ENCODE measurements around the gene RSPH1. TPM values are rescaled to one million over a fixed set of nuclear protein-coding genes. Genes with fewer than 3 reads are reported as not detected.
A peak's percentile ranks its signal among the peaks of the same experiment; 100 is the strongest.

RSPH1 gene
- total RNA-seq, 1 experiment from 2014 or later: 0.31 TPM

GRCh38 chr21:42539342-42539741, 43.3 kb upstream of the RSPH1 start:
- WGBS (ENCODE audit: extremely low coverage, insufficient read length, low lambda C conversion rate): no CpG with 5 or more reads among the region's 17 CpGs

More at GRCh38 chr21:42539342-42539741, 43.3 kb upstream of the RSPH1 start:
- H2AFZ ChIP-seq (ENCODE audit: low read length): no peak overlapping the region
- Mint-ChIP-seq H3K9me3 (no peaks in the 10 kb centered on the region), H3K36me3 (ENCODE audit: insufficient read depth in 1 of 3, low read depth in 3 of 3) (peaks cover 0 to 67% (median 26%) of the 10 kb centered on the region in 3 experiments; a peak in 5 of 7 replicates), H3K27ac (peak overlapping the region in 2 of 3 experiments; percentile 21 to 36; a peak in 2 of 7 replicates), H3K4me3 (no peak overlapping the region), H3K27me3 (ENCODE audit: low read depth) (no peaks in the 10 kb centered on the region), H3K4me1 (peaks cover 14 to 16% of the 10 kb centered on the region in 2 experiments)
- H2AK5ac ChIP-seq (ENCODE audit: insufficient read length, low read length): no peak overlapping the region
- H2BK15ac ChIP-seq (ENCODE audit: low read depth, low read length): no peak overlapping the region
- no peak for TF ChIP-seq CTCF (conservative IDR thresholded peaks at IDR 0.05)
- H3K23ac ChIP-seq (ENCODE audit: insufficient read length, low read depth, low read length): no peak overlapping the region
- peaks cover 2% of the 10 kb centered on the region; the same call in 1 of the 2 replicates for H3K4me1 ChIP-seq (ENCODE audit: insufficient read depth, low read length)
- H3K56ac ChIP-seq (ENCODE audit: insufficient read length, low read depth, low read length): no peak overlapping the region
- no peak overlapping the region for H3K14ac ChIP-seq (ENCODE audit: insufficient read depth, low read length)
- H3K79me1 ChIP-seq (ENCODE audit: insufficient read depth, low read depth, low read length, poor library complexity, severe bottlenecking): no peaks in the 10 kb centered on the region
- no peak overlapping the region for H3T11ph ChIP-seq (ENCODE audit: low read length)
- no peak overlapping the region for H2BK5ac ChIP-seq (ENCODE audit: insufficient read length, low read length)
- no peak overlapping the region for H3K9ac ChIP-seq (ENCODE audit: extremely low read depth, insufficient read length, low read length)
- H3K27ac ChIP-seq (ENCODE audit: insufficient read length, low read depth, low read length): no peak overlapping the region
- no peak overlapping the region for H2BK12ac ChIP-seq (ENCODE audit: insufficient read length, low read depth, low read length)
- H3K18ac ChIP-seq (ENCODE audit: insufficient read length, low read depth, low read length): no peak overlapping the region
- H2BK120ac ChIP-seq (ENCODE audit: low read depth, low read length, poor library complexity, severe bottlenecking): no peak overlapping the region
- H2BK20ac ChIP-seq (ENCODE audit: low read depth, low read length, poor library complexity, severe bottlenecking): no peak overlapping the region
- H3K23me2 ChIP-seq (ENCODE audit: insufficient read length, low read depth, low read length, poor library complexity, severe bottlenecking): no peaks in the 10 kb centered on the region
- no peaks in the 10 kb centered on the region for H4K20me1 ChIP-seq (ENCODE audit: control insufficient read depth, insufficient read depth, insufficient read length)
- H3K4me2 ChIP-seq (ENCODE audit: insufficient read depth, insufficient read length, low read length): no peak overlapping the region
- H4K5ac ChIP-seq (ENCODE audit: insufficient read length, low read depth, low read length): no peak overlapping the region
- no peak overlapping the region for H4K91ac ChIP-seq (ENCODE audit: insufficient read length, low read depth, low read length)
- no peaks in the 10 kb centered on the region for H3K27me3 ChIP-seq (ENCODE audit: insufficient read depth, low read length)
- no peak overlapping the region for H4K8ac ChIP-seq (replicated peaks; ENCODE audit: insufficient read length, low read depth, low read length)
- H3K9me3 ChIP-seq (ENCODE audit: control insufficient read depth, low read depth, low read length): no peaks in the 10 kb centered on the region
- no peak for DNase-seq
- H3K79me2 ChIP-seq (ENCODE audit: insufficient read depth, low read length): no peaks in the 10 kb centered on the region
- no peak overlapping the region for H3K4ac ChIP-seq (ENCODE audit: low read depth, low read length)

Measured in H9 (cell line).